GM18868 (cell line): ENCODE results near the gene PLA2G4B.

Experiments
- ATAC-seq: cut with Tn5 transposase; IDR thresholded peaks from one replicate; pipeline ENCODE4 v1.9.1; 2021; ENCODE audit warnings: mild to moderate bottlenecking, moderate library complexity; ENCODE audit not compliant: unreplicated experiment

PLA2G4B gene

DNA sequence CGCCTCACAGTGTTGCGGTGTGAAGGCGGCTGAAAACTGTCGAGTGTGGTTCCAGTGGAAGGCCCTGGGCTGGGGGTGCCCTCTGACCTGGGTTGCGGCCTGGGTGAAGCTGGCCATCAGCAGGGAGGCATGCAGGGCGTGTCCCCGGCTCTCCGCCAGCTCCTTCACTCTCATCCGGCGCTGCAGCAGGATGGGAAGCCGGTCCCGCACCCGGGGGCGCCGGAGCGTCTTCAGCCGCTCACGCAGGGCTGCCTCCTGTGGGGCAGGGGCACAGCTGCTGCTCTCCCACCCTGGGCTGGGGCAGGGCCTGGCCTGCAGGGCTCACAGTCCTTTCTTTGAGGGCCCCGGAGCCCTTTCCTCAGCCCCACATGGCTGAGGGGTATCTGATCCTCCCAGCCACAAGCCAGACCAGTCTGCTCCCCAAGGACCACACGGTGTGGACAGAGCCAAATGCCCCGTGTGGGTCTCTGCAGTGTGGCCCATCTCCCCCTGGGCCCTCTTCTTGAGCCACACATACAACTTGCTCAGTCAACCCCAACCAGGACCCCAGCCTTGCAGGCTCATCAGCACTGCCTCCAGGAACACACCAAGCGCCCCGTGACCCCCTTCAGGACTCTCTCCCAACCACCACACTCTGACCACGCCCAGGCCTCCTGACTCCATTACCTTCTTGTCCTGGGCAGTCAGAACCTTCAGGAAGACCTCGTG, 28.4 kb downstream of the PLA2G4B start:
- ATAC-seq, result no peak

DNA sequence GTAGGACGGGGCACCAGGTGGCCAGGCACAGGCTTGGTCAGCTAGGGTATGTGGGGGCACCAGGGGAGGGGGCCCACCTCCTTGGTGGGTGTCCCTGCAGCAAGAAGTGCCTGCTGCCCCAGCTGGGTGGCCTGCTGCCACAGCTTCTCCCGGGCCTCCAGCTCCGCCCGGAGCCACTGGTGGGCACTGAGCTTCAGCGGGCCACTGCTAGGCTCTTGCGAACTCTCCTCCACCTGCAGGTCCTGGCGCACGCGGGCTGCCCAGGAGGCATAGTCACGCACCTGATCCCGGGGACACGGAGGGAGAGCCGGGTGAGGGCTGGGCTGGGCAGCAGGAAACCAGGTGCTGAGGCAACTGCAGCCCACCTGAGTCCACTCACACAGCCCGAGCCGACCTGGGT, 29.7 kb downstream of the PLA2G4B start:
- ATAC-seq, result no peak

DNA sequence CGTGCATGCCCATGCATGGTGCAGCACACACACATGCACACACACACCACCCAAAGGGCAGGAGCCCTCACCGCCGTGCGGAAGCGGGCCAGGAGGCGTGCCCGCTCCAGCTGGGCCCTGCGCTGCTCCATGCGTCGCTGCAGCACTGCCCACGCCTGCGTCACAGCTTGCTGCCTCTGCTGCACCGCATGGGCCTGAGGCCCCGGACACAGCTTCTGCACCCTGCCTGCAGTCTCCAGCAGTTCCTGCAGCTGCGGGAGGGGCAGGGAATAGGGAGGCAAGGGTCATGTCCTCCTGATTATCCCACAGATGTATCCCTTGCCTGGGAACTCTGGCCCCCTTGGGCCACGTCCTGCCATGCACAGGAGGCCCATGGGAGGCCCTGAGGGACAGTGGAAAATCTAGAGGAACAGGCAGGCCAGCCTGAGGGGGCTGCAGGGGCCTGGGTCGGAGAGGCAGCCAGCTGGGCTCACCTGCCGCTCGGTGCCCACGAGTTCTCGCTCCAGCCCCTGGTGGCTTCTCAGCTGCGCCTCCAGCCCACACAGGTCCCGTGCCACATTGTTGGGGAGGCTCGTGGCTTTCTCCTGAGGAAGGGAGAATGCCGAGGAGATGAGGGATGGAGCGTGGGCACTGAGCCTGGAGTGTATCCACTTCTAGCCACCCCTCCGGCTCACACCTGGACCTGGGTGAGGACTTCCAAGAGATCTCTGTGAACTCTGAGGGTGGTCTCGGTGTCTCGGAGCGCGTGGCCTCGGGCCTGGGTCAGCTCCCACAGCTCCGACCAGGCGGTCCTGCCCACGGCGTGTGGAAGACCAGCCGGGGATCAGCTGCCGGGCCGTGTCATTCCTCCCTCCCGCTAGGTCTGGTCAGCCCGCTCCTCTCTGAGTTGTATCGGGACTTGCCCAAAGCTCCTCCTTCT, 31.4 kb downstream of the PLA2G4B start:
- no peak for ATAC-seq

DNA sequence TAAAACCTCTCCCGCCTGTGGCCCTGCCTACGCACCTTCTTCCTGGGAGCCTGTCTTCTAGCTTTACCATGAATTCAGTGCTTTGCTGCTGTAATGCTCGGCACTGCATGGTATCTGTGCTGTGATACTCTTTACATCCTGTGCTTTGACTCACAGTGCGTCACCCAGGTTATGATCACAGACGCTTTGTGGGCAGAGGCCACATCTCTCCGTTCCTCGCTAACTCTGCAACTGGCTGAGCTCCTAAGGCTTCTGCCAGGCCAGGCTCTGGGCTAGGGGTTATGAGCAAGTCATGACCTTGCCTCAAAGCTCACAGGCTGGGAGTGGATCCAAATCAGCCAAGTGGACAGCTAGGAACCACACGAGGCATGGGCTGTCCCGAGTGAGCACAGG, 32.0 kb downstream of the PLA2G4B start:
- ATAC-seq, result no peak

DNA sequence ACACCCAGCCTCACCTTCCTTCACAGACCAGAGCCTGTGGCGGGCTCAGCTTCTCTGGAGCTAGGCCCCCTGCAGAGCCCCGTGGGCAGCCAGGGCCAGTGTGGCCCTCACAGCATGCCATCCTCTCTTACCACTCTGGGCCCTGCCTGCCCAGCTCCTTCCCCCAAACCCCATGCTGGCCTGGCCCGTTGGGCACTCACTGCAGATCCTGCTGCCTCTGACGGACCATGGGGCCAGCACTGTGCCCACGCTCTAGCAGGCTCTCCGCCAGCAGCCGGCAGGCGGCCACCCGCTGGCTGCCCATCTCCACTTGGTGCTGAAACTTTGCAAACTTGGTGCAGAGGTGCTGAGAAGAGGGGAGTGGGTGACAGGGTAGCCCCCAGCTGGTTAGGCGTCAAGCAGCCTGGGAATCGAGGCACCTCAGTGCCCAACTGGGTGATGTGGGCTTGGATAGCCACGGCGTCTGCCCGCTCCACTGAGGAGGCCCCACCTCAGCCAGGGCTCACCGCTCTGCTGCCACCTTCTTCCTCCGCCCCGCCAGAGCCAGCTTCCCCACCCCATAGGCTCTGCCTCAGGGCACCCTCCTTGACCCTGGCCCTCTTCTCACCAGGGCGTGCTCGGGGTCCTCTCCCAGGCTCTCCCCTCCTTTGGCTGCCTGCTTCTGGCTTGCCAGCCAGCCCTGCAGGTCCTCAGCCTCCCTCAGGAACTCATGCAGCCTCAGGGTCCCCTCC, 32.7 kb downstream of the PLA2G4B start:
- no peak for ATAC-seq

DNA sequence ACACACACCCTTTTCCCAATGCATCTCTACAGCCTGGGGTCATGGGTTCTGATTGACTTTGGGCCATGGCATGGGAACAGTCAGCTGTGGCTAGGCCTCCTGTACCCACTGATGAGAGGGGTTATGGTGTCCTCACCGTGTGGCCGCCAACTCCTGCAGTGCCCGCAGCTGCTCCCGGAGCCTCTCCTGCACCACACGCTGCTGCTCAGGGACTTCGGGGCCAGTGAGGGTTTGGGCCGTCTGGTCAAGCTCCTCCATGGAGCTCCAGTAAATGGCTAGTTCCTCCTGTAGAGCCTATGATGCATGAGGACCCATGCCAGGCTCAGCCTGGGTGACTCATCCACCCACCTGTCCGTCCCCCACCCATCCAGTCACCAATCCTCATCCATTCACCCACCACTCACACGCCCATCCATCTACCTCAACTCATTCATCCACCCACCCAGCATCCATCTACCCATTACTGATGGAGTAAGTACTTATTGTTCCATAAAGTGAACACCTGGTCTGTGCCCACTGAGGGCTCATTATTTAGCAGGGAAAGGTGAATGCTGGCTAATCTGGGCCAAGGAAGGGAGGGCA, 33.6 kb downstream of the PLA2G4B start:
- no peak for ATAC-seq

DNA sequence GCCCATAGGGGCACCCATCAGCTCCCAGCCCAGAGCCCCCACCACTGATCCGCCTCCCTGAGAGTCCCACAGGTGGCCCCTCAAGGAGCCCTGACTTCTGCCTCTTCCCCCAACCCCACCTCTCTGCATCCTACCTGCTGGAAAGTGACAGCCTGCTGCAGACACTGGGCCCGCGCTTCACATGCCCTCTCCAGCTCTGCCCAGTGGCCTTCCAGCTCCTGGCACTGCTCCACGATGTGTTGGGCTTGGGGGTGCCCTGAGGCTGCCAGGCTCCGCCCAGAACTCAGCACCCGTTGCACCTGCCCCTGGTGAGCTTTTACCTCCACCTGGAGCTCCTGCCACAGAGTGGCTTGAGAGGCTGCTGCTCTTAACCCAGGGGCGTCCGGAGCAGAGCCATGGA, 35.1 kb downstream of the PLA2G4B start:
- ATAC-seq, result no peak

DNA sequence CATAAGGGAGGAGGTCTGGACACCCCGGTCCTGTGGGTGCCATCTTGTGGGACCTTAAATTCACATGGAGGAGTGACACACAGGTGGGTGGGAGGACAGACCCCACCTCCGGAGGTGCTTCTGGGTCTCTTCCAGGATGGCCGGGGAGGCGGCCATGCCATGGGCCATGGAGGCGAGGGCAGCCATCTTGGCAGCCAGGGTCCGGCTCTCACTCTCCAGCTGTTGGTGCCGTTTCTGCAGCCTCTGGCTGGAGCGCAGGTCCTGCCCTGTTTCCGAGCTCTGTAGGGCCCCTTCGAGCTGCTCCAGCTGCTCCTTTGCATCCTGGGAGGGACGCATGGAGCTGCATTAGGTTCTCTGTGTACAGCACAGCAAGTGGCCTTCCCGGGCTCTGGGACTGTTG, 36.1 kb downstream of the PLA2G4B start:
- ATAC-seq, result no peak

DNA sequence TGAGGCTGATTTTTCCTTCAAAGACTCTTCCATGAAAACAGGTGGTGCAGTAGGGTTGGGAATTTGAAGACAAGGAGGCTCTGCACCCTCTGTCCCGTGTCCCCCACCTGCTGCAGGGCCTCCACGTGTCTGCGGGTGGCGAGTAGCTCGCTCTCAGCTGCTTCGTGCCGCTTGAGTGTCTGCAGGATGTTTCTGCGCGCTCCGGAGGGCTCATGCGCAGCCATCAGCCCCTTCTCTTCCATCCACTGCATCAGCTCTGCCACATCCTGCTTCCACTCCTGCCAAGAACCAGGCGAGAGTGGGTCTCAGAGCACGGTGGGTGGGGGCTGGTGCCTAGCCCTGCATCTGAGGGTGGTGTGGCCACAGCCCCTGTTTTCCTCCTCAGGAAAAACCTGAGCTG, 37.4 kb downstream of the PLA2G4B start:
- ATAC-seq, result no peak

DNA sequence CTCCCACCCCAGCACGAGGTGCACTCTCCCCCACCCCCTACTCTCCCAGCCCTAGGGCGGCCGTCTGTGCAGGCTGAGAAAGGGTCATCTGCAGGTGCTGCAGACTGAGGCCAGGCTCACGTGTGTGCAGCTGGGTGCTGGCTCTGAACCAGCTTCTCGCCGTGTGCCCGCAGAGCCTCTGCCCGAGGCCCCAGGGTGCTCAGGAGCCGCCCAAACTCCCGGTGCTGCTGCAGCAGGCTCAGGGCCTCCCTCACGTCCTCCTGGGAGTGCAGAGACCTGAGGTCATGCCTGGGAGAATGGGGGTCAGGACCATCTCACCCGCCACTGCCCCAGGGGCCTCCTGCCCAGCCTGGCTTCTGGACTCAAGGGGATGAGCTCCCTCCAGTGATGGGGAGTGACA, 38.0 kb downstream of the PLA2G4B start:
- ATAC-seq, result no peak

DNA sequence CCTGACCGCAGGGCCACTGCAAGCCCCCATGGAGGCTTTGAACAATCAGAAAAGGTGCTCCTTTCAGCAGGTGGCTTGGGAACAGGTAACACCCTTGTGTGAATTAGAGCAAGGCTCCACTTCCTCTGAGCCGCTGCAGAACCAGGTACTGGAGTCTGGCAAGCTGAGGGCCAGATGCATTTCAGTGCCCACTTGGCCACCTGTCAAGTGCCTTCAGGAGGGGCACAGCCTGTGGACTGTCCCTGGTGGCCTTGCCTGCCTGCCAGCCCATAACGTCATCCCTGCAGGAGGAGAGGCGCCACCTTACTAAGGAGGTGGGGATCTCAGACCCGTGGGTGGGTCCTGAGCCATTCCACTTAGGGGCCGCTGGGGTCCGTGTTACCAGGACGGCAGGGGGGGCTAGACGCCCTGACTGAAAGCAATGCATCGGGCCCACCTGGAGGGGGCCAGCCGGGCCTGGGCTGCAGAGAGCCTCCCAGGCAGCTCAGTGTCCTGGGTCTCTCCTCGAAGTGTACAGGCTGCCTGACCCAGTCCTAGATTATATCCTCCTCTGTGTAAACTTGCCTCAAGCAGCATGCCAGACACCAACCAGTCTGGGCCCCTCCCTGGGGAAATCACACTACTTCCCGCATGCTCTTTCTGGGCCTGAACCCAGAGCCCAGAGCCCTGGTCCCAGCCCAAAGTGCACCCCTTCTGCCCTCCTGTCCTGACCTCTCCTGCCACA, 39.1 kb downstream of the PLA2G4B start:
- ATAC-seq, result no peak

DNA sequence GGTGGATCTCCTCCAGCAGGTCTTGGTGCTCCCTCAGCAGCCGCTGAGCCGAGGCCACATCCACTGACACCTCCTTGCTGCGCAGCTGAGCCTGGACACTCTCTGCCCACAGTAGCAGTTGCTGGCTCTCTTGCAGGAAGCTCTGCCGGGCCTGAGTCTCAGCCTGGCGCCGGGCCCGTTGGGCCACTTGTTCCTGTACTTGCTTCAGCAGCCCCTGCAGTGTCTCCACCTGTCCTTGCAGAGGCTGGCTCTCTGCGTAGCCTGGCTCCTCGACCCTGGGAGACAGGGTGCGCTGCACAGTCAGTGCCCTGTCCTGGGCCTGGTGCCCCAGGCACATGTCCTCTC, 39.7 kb downstream of the PLA2G4B start:
- ATAC-seq, result no peak

DNA sequence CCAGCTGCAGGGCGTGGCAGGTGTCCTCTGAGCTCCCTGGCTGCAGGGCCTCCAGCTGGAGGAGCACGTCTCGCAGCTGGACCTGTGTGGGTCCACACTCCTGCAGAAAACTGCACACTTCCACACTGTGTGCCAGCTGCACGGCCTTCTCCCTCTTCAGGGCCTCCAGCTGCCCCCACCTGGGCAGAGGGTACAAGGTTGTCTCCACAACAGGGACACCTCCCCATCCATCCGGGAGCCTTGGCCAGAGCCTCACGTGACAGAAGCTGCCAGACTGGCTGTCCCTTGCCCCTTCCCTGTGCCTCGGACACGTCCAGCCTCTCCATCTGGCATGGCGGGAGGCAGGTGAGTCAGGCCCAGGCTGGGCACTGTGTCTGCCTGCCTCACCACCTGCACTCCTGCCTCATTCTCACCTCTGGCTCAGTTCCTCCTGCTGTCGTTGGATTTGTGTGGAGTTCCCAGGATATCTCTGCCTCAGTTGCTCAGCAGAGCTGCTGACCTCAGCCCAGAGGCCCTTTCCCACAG, 40.7 kb downstream of the PLA2G4B start:
- ATAC-seq, result no peak

DNA sequence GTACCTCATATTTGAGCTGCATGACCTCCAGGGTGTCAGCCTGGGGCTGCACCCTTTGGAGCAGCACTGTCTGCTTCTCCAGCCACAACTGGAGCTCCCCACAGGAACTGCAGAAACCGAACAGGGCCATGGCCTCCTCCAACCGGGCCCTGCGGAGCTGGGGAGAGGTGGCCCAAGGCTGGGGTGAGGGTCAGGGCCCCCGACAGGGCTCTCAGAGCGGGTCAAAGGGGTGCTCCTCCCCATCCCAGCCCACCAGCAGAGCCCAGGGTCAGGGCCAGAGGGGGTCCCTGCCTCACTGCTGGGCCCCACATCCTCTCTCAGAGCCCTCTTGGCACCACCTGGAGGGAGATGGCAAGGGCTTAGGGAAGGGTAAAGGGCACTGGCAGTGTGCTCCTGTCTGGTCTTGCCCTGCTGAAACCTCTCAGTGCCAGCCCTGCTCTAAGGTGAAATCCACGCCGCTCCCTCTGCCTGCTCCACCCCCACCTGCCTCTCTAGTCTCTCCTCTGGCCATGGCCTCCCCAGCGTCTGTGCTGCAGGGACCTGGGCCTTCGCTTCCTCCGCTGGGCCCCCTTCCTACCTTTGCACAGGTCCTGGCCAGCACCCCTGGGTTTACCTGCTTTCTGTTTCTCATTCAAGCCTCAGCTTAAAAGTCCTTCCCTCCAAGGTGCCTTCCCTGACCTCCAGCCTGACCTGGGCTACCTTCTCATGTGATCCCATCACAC, 41.7 kb downstream of the PLA2G4B start:
- ATAC-seq, result no peak

DNA sequence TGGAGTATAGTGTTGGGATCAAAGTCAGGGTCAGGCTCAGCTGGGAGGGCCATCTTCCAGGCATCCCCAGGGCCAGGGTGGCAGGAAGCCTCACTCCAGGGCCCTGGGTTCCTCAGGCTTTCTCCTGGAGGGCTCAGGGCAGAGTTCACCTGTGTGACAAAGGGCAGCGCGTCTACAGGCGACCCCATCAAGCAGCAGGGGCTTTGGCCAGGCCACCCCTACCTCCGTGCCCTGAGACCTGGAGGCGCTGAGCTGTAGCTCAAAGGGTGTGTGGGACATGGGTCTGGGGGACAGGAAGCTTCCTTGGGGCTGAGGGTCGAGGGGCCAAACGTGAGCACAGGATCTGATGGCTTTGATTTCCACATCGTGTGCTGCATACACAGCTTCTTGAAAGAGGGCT, 42.4 kb downstream of the PLA2G4B start:
- ATAC-seq, result no peak

DNA sequence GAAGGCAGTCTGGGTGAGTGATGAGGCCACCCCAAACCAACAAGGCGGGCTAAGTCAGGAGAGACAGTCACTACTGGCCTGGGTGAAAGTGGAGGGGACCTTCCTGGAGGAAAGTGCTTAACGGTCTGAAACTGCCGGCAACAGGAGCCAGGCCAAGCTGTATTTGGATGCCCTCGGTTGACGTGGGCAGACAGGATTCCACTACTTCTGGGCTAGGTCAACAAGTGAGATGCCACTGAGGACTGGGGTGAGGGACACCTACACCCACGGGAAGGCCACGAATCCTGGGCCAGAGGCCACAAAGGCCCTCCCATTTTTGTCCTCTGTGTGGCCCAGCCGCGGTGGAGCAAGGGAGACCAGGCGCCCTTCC, 42.9 kb downstream of the PLA2G4B start:
- ATAC-seq, result no peak

DNA sequence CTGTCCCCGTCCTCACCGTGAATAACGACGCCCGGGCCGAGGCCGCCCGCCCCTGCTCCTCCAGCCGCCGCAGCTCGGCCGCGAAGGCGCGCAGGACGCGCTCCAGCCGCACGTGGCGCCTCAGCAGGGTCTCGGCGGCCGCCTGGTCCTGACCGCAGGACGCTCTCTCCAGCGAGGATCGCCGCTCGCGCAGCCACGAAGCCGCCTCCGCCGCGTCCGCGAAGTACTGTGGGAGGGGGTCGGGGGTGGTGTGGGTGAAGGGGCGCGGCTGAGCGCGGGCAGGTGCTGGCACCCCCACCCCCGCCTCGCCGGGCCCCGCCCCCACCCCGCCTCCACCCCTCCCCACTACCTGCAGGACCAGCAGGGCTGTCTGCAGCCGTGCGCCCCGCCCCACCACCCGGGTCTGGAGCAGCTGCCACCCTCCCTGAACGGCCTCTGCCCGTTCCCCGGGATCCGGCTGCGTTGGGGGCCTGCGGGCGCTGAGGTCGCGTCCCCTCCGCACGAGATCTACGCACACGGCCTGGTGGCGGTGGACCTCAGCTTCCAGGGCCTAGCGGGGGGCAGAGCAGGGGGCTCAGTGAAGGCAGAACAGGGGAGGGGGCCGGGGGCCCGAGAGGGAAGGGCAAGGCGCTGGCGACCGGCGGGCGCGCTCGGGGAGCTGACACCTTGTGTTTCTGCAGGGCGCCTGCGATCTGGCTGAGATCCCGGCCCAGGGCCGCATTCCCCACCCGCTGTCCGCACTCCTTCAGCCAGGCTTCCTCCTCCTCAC, 43.5 kb downstream of the PLA2G4B start:
- ATAC-seq, result no peak

DNA sequence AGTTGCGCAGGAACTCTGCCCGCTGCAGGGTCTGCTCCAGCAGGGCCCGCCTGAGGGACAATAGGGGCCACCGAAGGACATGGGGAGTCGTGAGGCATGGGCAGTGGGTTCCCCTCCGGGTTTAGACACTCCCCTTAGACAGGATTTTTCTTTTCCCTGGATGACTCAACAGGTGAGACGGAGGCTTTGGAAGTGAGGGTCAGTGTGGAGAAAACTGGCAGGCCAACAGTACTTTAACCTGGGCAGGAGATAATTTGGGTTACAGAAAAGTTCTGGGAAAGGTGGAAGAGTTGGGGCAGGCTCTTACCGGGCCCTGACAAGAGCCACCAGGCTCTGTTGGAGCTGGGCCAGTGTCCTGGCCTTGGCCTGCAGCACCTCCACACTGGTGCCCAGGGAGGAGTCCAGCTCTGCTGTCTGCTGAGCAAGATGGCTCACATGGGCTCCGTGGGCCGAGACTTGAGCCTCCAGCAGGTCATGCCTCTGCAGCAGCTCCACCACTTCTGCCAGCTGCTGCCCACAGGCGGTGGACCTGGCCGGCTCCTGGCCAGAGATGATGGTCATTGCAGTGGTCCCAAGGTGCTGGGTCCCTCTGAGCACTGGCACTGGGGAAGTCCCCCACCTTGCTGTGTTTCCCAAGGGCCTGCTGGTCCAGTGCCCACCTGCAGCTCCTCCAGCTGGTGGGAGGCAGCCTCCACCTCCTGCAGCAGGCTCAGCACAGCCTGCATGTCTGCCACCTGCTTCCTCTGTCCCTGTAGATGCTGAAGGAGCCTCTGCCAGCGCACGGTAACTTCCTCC, 44.2 kb downstream of the PLA2G4B start:
- no peak for ATAC-seq

DNA sequence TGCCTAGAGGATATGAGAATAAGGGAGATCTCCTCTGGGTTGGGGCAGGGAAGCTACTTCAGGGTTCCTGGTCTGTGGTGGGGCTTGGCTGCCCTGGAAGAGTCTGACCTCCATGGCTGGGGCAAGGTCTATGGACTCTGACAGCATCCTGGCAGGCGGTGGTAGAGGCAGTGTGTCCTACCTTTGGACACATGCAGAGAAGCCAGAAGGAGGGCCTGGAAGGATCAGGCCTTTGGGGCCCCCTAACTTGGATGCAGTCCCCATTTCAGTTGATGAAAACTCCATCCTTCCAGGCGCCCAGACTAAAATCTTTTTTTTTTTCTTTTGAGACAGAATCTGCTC, 44.8 kb downstream of the PLA2G4B start:
- ATAC-seq, result no peak
